PC-9 (cell line): ENCODE results near the gene RPL22.

Experiments
- EZH2 ChIP-seq: fragments of 200-600 bp; sonication (generic); IDR thresholded peaks from 2 replicates; pipeline ENCODE4 v1.8.0; 2017; ENCODE audit warnings: antibody characterized with exemption, low read depth
- TF ChIP-seq, protein P1 (sequence below): fragments of 200-600 bp; sonication (generic); conservative IDR thresholded peaks from 2 replicates; pipeline ENCODE4 v1.6.1; 2017; ENCODE audit warnings: mixed run types, antibody characterized with exemption, mild to moderate bottlenecking, moderate library complexity

DNA sequence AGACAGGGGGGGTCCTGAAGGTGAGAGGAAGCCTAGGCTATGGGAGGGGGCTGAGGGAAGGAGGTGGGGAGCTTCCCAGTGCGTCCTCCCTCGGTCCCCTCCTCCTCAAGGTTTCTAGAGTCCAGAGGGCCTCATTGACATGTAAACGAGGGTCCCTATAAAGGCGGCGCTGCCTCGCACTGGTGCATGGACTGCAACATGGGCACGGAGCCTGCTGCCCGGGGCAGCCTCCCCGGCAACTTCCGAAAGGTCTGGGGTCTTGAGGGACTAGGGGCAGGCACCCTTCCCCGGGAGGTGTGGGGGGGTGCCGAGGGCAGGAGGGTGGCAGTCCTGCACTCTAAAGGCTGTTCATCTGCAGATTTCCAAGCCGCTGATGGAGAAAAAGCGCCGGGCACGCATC is 44.6 kb upstream of the RPL22 start, which contains the start of gene HES3:
- TF ChIP-seq, protein P1, sequence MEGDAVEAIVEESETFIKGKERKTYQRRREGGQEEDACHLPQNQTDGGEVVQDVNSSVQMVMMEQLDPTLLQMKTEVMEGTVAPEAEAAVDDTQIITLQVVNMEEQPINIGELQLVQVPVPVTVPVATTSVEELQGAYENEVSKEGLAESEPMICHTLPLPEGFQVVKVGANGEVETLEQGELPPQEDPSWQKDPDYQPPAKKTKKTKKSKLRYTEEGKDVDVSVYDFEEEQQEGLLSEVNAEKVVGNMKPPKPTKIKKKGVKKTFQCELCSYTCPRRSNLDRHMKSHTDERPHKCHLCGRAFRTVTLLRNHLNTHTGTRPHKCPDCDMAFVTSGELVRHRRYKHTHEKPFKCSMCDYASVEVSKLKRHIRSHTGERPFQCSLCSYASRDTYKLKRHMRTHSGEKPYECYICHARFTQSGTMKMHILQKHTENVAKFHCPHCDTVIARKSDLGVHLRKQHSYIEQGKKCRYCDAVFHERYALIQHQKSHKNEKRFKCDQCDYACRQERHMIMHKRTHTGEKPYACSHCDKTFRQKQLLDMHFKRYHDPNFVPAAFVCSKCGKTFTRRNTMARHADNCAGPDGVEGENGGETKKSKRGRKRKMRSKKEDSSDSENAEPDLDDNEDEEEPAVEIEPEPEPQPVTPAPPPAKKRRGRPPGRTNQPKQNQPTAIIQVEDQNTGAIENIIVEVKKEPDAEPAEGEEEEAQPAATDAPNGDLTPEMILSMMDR, result no peak
- TF ChIP-seq EZH2, result no peak
